GM19395 (cell line): ENCODE measurements around the gene FERMT3.

Experiments used
- ATAC-seq: cut with Tn5 transposase; IDR thresholded peaks from one replicate; pipeline ENCODE4 v1.9.1; 2021; ENCODE audit warnings: mild to moderate bottlenecking, moderate library complexity; ENCODE audit not compliant: unreplicated experiment

Gene FERMT3

GRCh38 chr11:64219354-64219684, 12.8 kb downstream of the FERMT3 start:
- ATAC-seq: no peak

- no peak for ATAC-seq
Observed at GRCh38 chr11:64219755-64220154, 13.2 kb downstream of the FERMT3 start.

- no peak for ATAC-seq
Observed at GRCh38 chr11:64220271-64220670, 13.8 kb downstream of the FERMT3 start.

- ATAC-seq: no peak
Observed at GRCh38 chr11:64220798-64221197, 14.3 kb downstream of the FERMT3 start.

- ATAC-seq: no peak
Observed at GRCh38 chr11:64222651-64223000, 16.1 kb downstream of the FERMT3 start.

GRCh38 chr11:64223001-64223651, 16.6 kb downstream of the FERMT3 start:
- no peak for ATAC-seq

- no peak for ATAC-seq
Observed at GRCh38 chr11:64224151-64224890, 17.8 kb downstream of the FERMT3 start.

GRCh38 chr11:64224891-64225607, 18.5 kb downstream of the FERMT3 start:
- ATAC-seq: no peak

GRCh38 chr11:64225608-64226506, 19.3 kb downstream of the FERMT3 start, which contains the start of the genes NUDT22 and TRPT1:
Gene NUDT22, plus strand, starts transcription at chr11:64226274. Its CDS starts 379 bp downstream, at chr11:64226653.
Gene TRPT1, minus strand, starts transcription at chr11:64226186. Its CDS starts 326 bp downstream, at chr11:64225860.
- ATAC-seq: peak; percentile 43

- no peak for ATAC-seq
Observed at GRCh38 chr11:64226507-64227051, 20.1 kb downstream of the FERMT3 start.

GRCh38 chr11:64227405-64227956, 21.0 kb downstream of the FERMT3 start:
- ATAC-seq: no peak

GRCh38 chr11:64229090-64229743, 22.7 kb downstream of the FERMT3 start:
- no peak for ATAC-seq

GRCh38 chr11:64229744-64230170, 23.2 kb downstream of the FERMT3 start:
- ATAC-seq: no peak

- peak; percentile 46 for ATAC-seq
Observed at GRCh38 chr11:64230171-64230984, 23.9 kb downstream of the FERMT3 start, which contains the start of gene DNAJC4. Gene DNAJC4, plus strand, starts transcription at chr11:64230548. Its CDS starts 307 bp downstream, at chr11:64230855.

- ATAC-seq: no peak
Observed at GRCh38 chr11:64230985-64231365, 24.5 kb downstream of the FERMT3 start.

- ATAC-seq: no peak
Observed at GRCh38 chr11:64231546-64231945, 25.0 kb downstream of the FERMT3 start.

- no peak for ATAC-seq
Observed at GRCh38 chr11:64232182-64232966, 25.9 kb downstream of the FERMT3 start.

- ATAC-seq: no peak
Observed at GRCh38 chr11:64232967-64233315, 26.4 kb downstream of the FERMT3 start.
